GM18858 (cell line): ENCODE measurements around the gene ADGRL4.
A peak's percentile ranks its signal among the peaks of the same experiment; 100 is the strongest.
"Not testable (repeated sequence)": the region's sequence is repeated elsewhere in the genome, so short reads cannot be mapped to it uniquely, and the experiment has no call there.

Experiments
- ATAC-seq: cut with Tn5 transposase; IDR thresholded peaks from one replicate; pipeline ENCODE4 v1.9.1; 2021; ENCODE audit not compliant: unreplicated experiment

The ADGRL4 gene

GRCh38 chr1:78919150-78919549 lies 87.4 kb downstream of the ADGRL4 start:
- ATAC-seq = no peak

- no peak for ATAC-seq
Observed at GRCh38 chr1:78918157-78918556, 88.4 kb downstream of the ADGRL4 start.

GRCh38 chr1:78916986-78917385 lies 89.5 kb downstream of the ADGRL4 start:
- no peak for ATAC-seq

- ATAC-seq = no peak
Observed at GRCh38 chr1:78913950-78914349, 92.6 kb downstream of the ADGRL4 start.

GRCh38 chr1:78911956-78912880 lies 94.3 kb downstream of the ADGRL4 start:
- no peak for ATAC-seq

- no peak for ATAC-seq
Observed at GRCh38 chr1:78902641-78903040, 103.9 kb downstream of the ADGRL4 start.

- ATAC-seq = no peak
Observed at GRCh38 chr1:78894811-78895210, 111.7 kb downstream of the ADGRL4 start.

- no peak for ATAC-seq
Observed at GRCh38 chr1:78892260-78892840, 114.2 kb downstream of the ADGRL4 start.

GRCh38 chr1:78887458-78887857 lies 119.1 kb downstream of the ADGRL4 start:
- ATAC-seq = no peak

GRCh38 chr1:78884685-78885452 lies 121.7 kb downstream of the ADGRL4 start:
- no peak for ATAC-seq

- no peak for ATAC-seq
Observed at GRCh38 chr1:78880223-78880622, 126.3 kb downstream of the ADGRL4 start.

GRCh38 chr1:78875986-78876385 lies 130.5 kb downstream of the ADGRL4 start:
- ATAC-seq = not testable (repeated sequence)

- ATAC-seq = not testable (repeated sequence)
Observed at GRCh38 chr1:78872801-78873200, 133.7 kb downstream of the ADGRL4 start.

GRCh38 chr1:78871249-78871648 lies 135.3 kb downstream of the ADGRL4 start:
- no peak for ATAC-seq

- no peak for ATAC-seq
Observed at GRCh38 chr1:78869136-78869535, 137.4 kb downstream of the ADGRL4 start.

GRCh38 chr1:78864175-78864574 lies 142.4 kb downstream of the ADGRL4 start:
- no peak for ATAC-seq

- ATAC-seq = no peak
Observed at GRCh38 chr1:78856096-78856495, 150.4 kb downstream of the ADGRL4 start.

GRCh38 chr1:78855258-78855657 lies 151.3 kb downstream of the ADGRL4 start:
- ATAC-seq = peak; percentile 96

GRCh38 chr1:78854556-78854955 lies 152.0 kb downstream of the ADGRL4 start:
- ATAC-seq = no peak

GRCh38 chr1:78843546-78843945 lies 163.0 kb downstream of the ADGRL4 start:
- ATAC-seq = no peak

- no peak for ATAC-seq
Observed at GRCh38 chr1:78843111-78843510, 163.4 kb downstream of the ADGRL4 start.
